B cell (primary cell): ENCODE results near the gene EVX1. TPM values are rescaled to one million over a fixed set of nuclear protein-coding genes. Genes with fewer than 3 reads are reported as not detected.

ENCODE experiments used
- ATAC-seq: fragments of 200-7000 bp; cut with Tn5 transposase; one replicate; pipeline ENCODE4 v1.10.0; 2021; ENCODE audit warnings: low read depth, mild to moderate bottlenecking, moderate number of reproducible peaks, moderate library complexity
- CTCF ChIA-PET: fragments of 350-600 bp; sonication (Branson Sonifier 250); formaldehyde crosslinking; loops from one replicate; lab custom pipeline; 2021; ENCODE audit warnings: antibody characterized with exemption, inconsistent platforms; lab: Charles Lee
- POLR2A ChIA-PET: fragments of 350-600 bp; sonication (Branson Sonifier 250); formaldehyde crosslinking; loops from one replicate; lab custom pipeline; 2021; ENCODE audit warnings: antibody characterized with exemption; lab: Charles Lee
- DNase-seq: peaks from one replicate; pipeline ENCODE4 v3.0.0; 2013
- H2AFZ ChIP-seq: 2 replicates; pipeline ENCODE4 v1.6.1; 2012; ENCODE audit warnings: mild to moderate bottlenecking, low read depth, low read length; ENCODE audit not compliant: insufficient read depth, poor library complexity, severe bottlenecking
- H3K27ac ChIP-seq, 2 donors: 1 replicate in 1 of 2; 2 replicates in 1 of 2; pipeline ENCODE4 v1.5.1; 2012 to 2013; ENCODE audit warnings: low read length in 2 of 2, mild to moderate bottlenecking in 2 of 2, moderate library complexity in 1 of 2
- H3K27me3 ChIP-seq, 4 experiments: fragments of 200-600 bp in 1 of 4; sonication (generic) in 1 of 4; replicated peaks in 1 of 4; 1 replicate in 2 of 4; 2 replicates in 2 of 4; pipeline versions ENCODE4 v1.6.1 to v1.7.0; 2013 to 2016; ENCODE audit warnings: low read length in 3 of 4, mild to moderate bottlenecking in 2 of 4, mixed read lengths in 1 of 4, moderate library complexity in 1 of 4; ENCODE audit not compliant: insufficient read depth in 4 of 4, control insufficient read depth in 3 of 4; ENCODE audit errors: control extremely low read depth in 1 of 4
- H3K36me3 ChIP-seq, 2 experiments: replicated peaks in 1 of 2; 1 replicate in 1 of 2; 2 replicates in 1 of 2; pipeline versions ENCODE4 v1.6.1 to v1.7.1; 2013; ENCODE audit warnings: low read length in 1 of 2; ENCODE audit not compliant: insufficient read depth in 2 of 2, control insufficient read depth in 1 of 2; ENCODE audit errors: control extremely low read depth in 1 of 2, extremely low read depth in 1 of 2
- H3K4me1 ChIP-seq, 2 donors: fragments of 200-600 bp in 1 of 2; sonication (generic) in 1 of 2; 1 replicate in 1 of 2; 2 replicates in 1 of 2; pipeline versions ENCODE4 v1.5.1 to v1.6.1; 2013 to 2017; ENCODE audit warnings: low read length in 2 of 2; ENCODE audit not compliant: control insufficient read depth in 2 of 2, insufficient read depth in 2 of 2
- H3K4me2 ChIP-seq: replicated peaks from 2 replicates; pipeline ENCODE3; 2012; ENCODE audit warnings: mild to moderate bottlenecking, low read depth, low read length; ENCODE audit not compliant: poor library complexity, severe bottlenecking
- H3K4me3 ChIP-seq, 5 experiments: fragments of 200-600 bp in 1 of 5; sonication (generic) in 1 of 5; 1 replicate in 3 of 5; 2 replicates in 2 of 5; pipeline versions ENCODE4 v1.5.1 to v1.7.0; 2011 to 2016; ENCODE audit warnings: low read length in 4 of 5, mild to moderate bottlenecking in 4 of 5, low read depth in 2 of 5, control low read depth in 1 of 5, moderate library complexity in 1 of 5; ENCODE audit not compliant: insufficient read depth in 1 of 5; ENCODE audit errors: control extremely low read depth in 1 of 5, extremely low read depth in 1 of 5
- H3K79me2 ChIP-seq: fragments of 200-600 bp; sonication (generic); one replicate; pipeline ENCODE4 v1.6.0; 2016; ENCODE audit warnings: low read length; ENCODE audit not compliant: control insufficient read depth, insufficient read depth
- H3K9ac ChIP-seq: fragments of 200-600 bp; sonication (generic); 2 replicates; pipeline ENCODE4 v1.6.1; 2017; ENCODE audit warnings: mild to moderate bottlenecking, low read length, moderate library complexity
- H3K9me3 ChIP-seq, 3 donors: one replicate each; pipeline versions ENCODE4 v1.6.1 to v1.7.1; 2013; ENCODE audit warnings: low read length in 2 of 3; ENCODE audit not compliant: control insufficient read depth in 2 of 3, insufficient read depth in 1 of 3; ENCODE audit errors: control extremely low read depth in 1 of 3
- H4K20me1 ChIP-seq: 2 replicates; pipeline ENCODE4 v1.6.0; 2012; ENCODE audit warnings: mild to moderate bottlenecking, low read length; ENCODE audit not compliant: insufficient read depth, control insufficient read depth, poor library complexity, severe bottlenecking
- H3K27ac Mint-ChIP-seq: one replicate; pipeline ENCODE4 v1.8.0; 2021; ENCODE audit warnings: mixed read lengths
- H3K27me3 Mint-ChIP-seq: one replicate; pipeline ENCODE4 v1.8.0; 2021; ENCODE audit warnings: mixed read lengths
- H3K4me1 Mint-ChIP-seq: one replicate; pipeline ENCODE4 v1.8.0; 2021; ENCODE audit warnings: mixed read lengths
- H3K4me3 Mint-ChIP-seq: one replicate; pipeline ENCODE4 v1.8.0; 2021; ENCODE audit warnings: mixed read lengths
- H3K9me3 Mint-ChIP-seq: one replicate; pipeline ENCODE4 v1.8.0; 2022; ENCODE audit warnings: mixed read lengths; ENCODE audit not compliant: insufficient read depth
- CTCF ChIP-seq: fragments of 200-600 bp; IDR thresholded peaks from one replicate; pipeline ENCODE4 v1.8.0; 2022; ENCODE audit warnings: antibody characterized with exemption, mild to moderate bottlenecking
- EZH2 ChIP-seq: IDR thresholded peaks from 2 replicates; pipeline ENCODE4 v1.6.1; 2012; ENCODE audit warnings: borderline replicate concordance, low read depth, mild to moderate bottlenecking, moderate library complexity, low read length; ENCODE audit not compliant: insufficient read depth, poor library complexity, severe bottlenecking
- WGBS: methylation state at CpG from one replicate; pipeline ENCODE4 v1.1.5; 2013; ENCODE audit warnings: missing lambda C conversion rate; ENCODE audit not compliant: insufficient coverage; 5-methylcytosine and 5-hydroxymethylcytosine counted together
- intact Hi-C: fragments of 100-400 bp; cut with micrococcal nuclease; formaldehyde crosslinking; loops from one replicate; pipeline ENCODE4 v1.10.0; 2022
- polyA plus RNA-seq: library from polyadenylated mRNA; depleted of rRNA; stranded (reverse); fragments of >200 nt; gene quantifications from 2 replicates; pipeline ENCODE4 v1.2.3, GENCODE V29; 2012
- total RNA-seq, 2 donors: library from RNA; stranded (reverse); fragments of 120-200 nt in 1 of 2; gene quantifications; 1 replicate in 1 of 2; 2 replicates in 1 of 2; pipeline versions ENCODE4 v1.2.3 to v1.2.4, GENCODE V29; 2013 to 2022

EVX1 gene
- total and polyA plus RNA-seq, 2 donors (not counting 1 experiment from before 2014, with no cell fraction given), result not detected

- Histone ChIP-seq H3K27ac (no peak overlapping the region), H3K9ac (no peak overlapping the region), H3K27me3 (peaks cover 5 to 84% (median 84%) of the 10 kb centered on the region in 4 experiments), H3K4me1 (peaks cover 38 to 67% of the 10 kb centered on the region in 2 donors), H3K79me2 (no peaks in the 10 kb centered on the region), H4K20me1 (no peaks in the 10 kb centered on the region), H3K9me3 (peaks cover 0 to 45% (median 2%) of the 10 kb centered on the region in 3 donors), H3K36me3 (no peaks in the 10 kb centered on the region), H3K4me2 (peak overlapping the region; percentile 78), H2AFZ (no peak overlapping the region), H3K4me3 (no peak overlapping the region)
- Mint-ChIP-seq H3K4me3 (peak overlapping the region; percentile 68), H3K27me3 (peaks cover 81% of the 10 kb centered on the region), H3K4me1 (peaks cover 39% of the 10 kb centered on the region), H3K9me3 (no peaks in the 10 kb centered on the region), H3K27ac (peak overlapping the region; percentile 53)
- ChIA-PET CTCF (interaction anchor here (0.5 to 2.5 kb wide), 13 partner anchors 9 to 1347 kb away, joined by 3 to 11 read pairs (median 4); partner anchors contain the start of genes HOXA11 and HOXA6), POLR2A (no interaction called here)
- TF ChIP-seq EZH2 (peak; percentile 83), CTCF (no peak)
- WGBS, result 5% methylated on average over 92 of the region's 93 CpGs
- intact Hi-C loops, result loop anchor here (5.0 to 10.0 kb wide), 2 partner anchors 43 to 406 kb away; partner anchors contain the start of gene EVX1
- DNase-seq, result peak; percentile 49
- ATAC-seq, result no peak
Observed at GRCh38 chr7:27198871-27199801, 43.5 kb upstream of the EVX1 start.
